IMR-90 (cell line): ENCODE results near the gene RING1. TPM values are rescaled to one million over a fixed set of nuclear protein-coding genes. Genes with fewer than 3 reads are reported as not detected.

ENCODE experiments used
- ATAC-seq: fragments of 200-7000 bp; cut with Tn5 transposase; 2 replicates; pipeline ENCODE4 v1.9.1; 2020; ENCODE audit warnings: low read depth, mild to moderate bottlenecking, moderate library complexity
- BruUV-seq: library from RNA; stranded (reverse); fragments of 400-500 nt; replicated peaks from 2 replicates; lab custom pipeline; 2021; lab: Mats Ljungman, UMichigan
- CTCF ChIA-PET: fragments of 300-600 bp; formaldehyde crosslinking; extraction: SDS; loops from one replicate; lab custom pipeline; 2021; ENCODE audit warnings: antibody characterized with exemption; lab: Yijun Ruan, JAX
- POLR2A ChIA-PET: fragments of 300-600 bp; sonication (Branson Sonifier 250); formaldehyde crosslinking; loops from one replicate; lab custom pipeline; 2022; ENCODE audit warnings: antibody characterized with exemption; ENCODE audit not compliant: unreplicated experiment; lab: Charles Lee
- DNase-seq: peaks from one replicate; pipeline ENCODE4 v3.0.0; 2013
- H2AFZ ChIP-seq: replicated peaks from 2 replicates; pipeline ENCODE3; 2013; ENCODE audit warnings: low read length, mild to moderate bottlenecking; ENCODE audit not compliant: poor library complexity
- H2AK5ac ChIP-seq: 2 replicates; pipeline ENCODE4 v1.6.1; 2013; ENCODE audit warnings: low read depth, low read length, inconsistent platforms
- H2AK9ac ChIP-seq: replicated peaks from 2 replicates; pipeline ENCODE3; 2013; ENCODE audit warnings: mild to moderate bottlenecking, low read depth, low read length, moderate library complexity; ENCODE audit not compliant: poor library complexity
- H2BK120ac ChIP-seq: 2 replicates; pipeline ENCODE4 v1.6.1; 2013; ENCODE audit warnings: low read depth, low read length, inconsistent platforms
- H2BK15ac ChIP-seq: 3 replicates; pipeline ENCODE4 v1.6.1; 2013; ENCODE audit warnings: low read depth, low read length, inconsistent platforms
- H2BK20ac ChIP-seq: 2 replicates; pipeline ENCODE4 v1.6.1; 2013; ENCODE audit warnings: low read depth, mild to moderate bottlenecking, inconsistent platforms, low read length, moderate library complexity
- H2BK5ac ChIP-seq: 2 replicates; pipeline ENCODE4 v1.6.1; 2013; ENCODE audit warnings: mild to moderate bottlenecking, low read depth, low read length, inconsistent platforms; ENCODE audit not compliant: poor library complexity, severe bottlenecking
- H3K14ac ChIP-seq: replicated peaks from 2 replicates; pipeline ENCODE4 v1.6.1; 2013; ENCODE audit warnings: low read depth, low read length, inconsistent platforms
- H3K18ac ChIP-seq: 2 replicates; pipeline ENCODE4 v1.6.1; 2013; ENCODE audit warnings: low read depth, low read length, control low read depth
- H3K23ac ChIP-seq: 2 replicates; pipeline ENCODE4 v1.6.1; 2013; ENCODE audit warnings: low read depth, low read length, inconsistent platforms
- H3K27ac ChIP-seq: 2 replicates; pipeline ENCODE4 v1.5.1; 2013; ENCODE audit warnings: mild to moderate bottlenecking, control low read depth, low read length; ENCODE audit not compliant: insufficient read depth
- H3K27me3 ChIP-seq: 2 replicates; pipeline ENCODE4 v1.6.1; 2013; ENCODE audit warnings: low read length; ENCODE audit not compliant: control insufficient read depth, insufficient read depth
- H3K36me3 ChIP-seq: 2 replicates; pipeline ENCODE4 v1.6.1; 2013; ENCODE audit warnings: low read length, mixed read lengths; ENCODE audit not compliant: control insufficient read depth, insufficient read depth
- H3K4ac ChIP-seq: 2 replicates; pipeline ENCODE4 v1.6.1; 2013; ENCODE audit warnings: low read depth, low read length, inconsistent platforms
- H3K4me1 ChIP-seq: 2 replicates; pipeline ENCODE4 v1.6.1; 2013; ENCODE audit warnings: low read length, mixed read lengths; ENCODE audit not compliant: control insufficient read depth, insufficient read depth
- H3K4me2 ChIP-seq: 2 replicates; pipeline ENCODE4 v1.6.1; 2013; ENCODE audit warnings: low read depth, mild to moderate bottlenecking, control low read depth, low read length, moderate library complexity
- H3K4me3 ChIP-seq: 2 replicates; pipeline ENCODE4 v1.5.1; 2013; ENCODE audit warnings: low read depth, mild to moderate bottlenecking, control low read depth, low read length, moderate library complexity; ENCODE audit not compliant: insufficient read depth
- H3K56ac ChIP-seq: 2 replicates; pipeline ENCODE4 v1.6.1; 2013; ENCODE audit warnings: low read length, inconsistent platforms; ENCODE audit not compliant: insufficient read depth; ENCODE audit errors: extremely low read depth
- H3K79me1 ChIP-seq, 2 experiments: 2 replicates each; pipeline ENCODE4 v1.6.1; 2013; ENCODE audit warnings: low read length in 2 of 2, inconsistent platforms in 1 of 2, low read depth in 1 of 2
- H3K9ac ChIP-seq: 2 replicates; pipeline ENCODE4 v1.6.1; 2013; ENCODE audit warnings: low read depth, low read length, control low read depth
- H3K9me1 ChIP-seq: 2 replicates; pipeline ENCODE4 v1.6.1; 2013; ENCODE audit warnings: low read length, inconsistent platforms; ENCODE audit not compliant: insufficient read depth
- H3K9me3 ChIP-seq: 2 replicates; pipeline ENCODE4 v1.6.1; 2013; ENCODE audit warnings: low read length; ENCODE audit not compliant: control insufficient read depth, insufficient read depth
- H4K20me1 ChIP-seq: 2 replicates; pipeline ENCODE4 v1.6.1; 2013; ENCODE audit warnings: low read length, inconsistent platforms; ENCODE audit not compliant: insufficient read depth
- H4K5ac ChIP-seq: 2 replicates; pipeline ENCODE4 v1.6.1; 2013; ENCODE audit warnings: mild to moderate bottlenecking, low read depth, low read length, control low read depth
- H4K8ac ChIP-seq, 2 experiments: 2 replicates each; pipeline ENCODE4 v1.6.1; 2013; ENCODE audit warnings: low read depth in 2 of 2, low read length in 2 of 2, control low read depth in 1 of 2, inconsistent platforms in 1 of 2
- H4K91ac ChIP-seq: 2 replicates; pipeline ENCODE4 v1.6.1; 2013; ENCODE audit warnings: low read depth, low read length, inconsistent platforms; ENCODE audit not compliant: insufficient read depth
- BHLHE40 ChIP-seq: fragments of 150-350 bp; IDR thresholded peaks from 2 replicates; pipeline ENCODE4 v1.6.1; 2016; ENCODE audit warnings: mild to moderate bottlenecking, low read depth, low read length
- ELK1 ChIP-seq: fragments of 150-350 bp; IDR thresholded peaks from 2 replicates; pipeline ENCODE4 v1.6.1; 2016; ENCODE audit warnings: low read depth, mild to moderate bottlenecking, low read length, moderate library complexity, borderline replicate concordance
- MAFK ChIP-seq: IDR thresholded peaks from 2 replicates; pipeline ENCODE4 v1.6.1; 2012; ENCODE audit warnings: low read depth, low read length, improper control_type of control experiment
- MAZ ChIP-seq: IDR thresholded peaks from 2 replicates; pipeline ENCODE4 v1.6.1; 2012; ENCODE audit warnings: low read depth, mild to moderate bottlenecking, low read length, improper control_type of control experiment, moderate library complexity, borderline replicate concordance
- NFE2L2 ChIP-seq: fragments of 150-350 bp; IDR thresholded peaks from 2 replicates; pipeline ENCODE4 v1.6.1; 2016; ENCODE audit warnings: low read depth, mild to moderate bottlenecking, low read length
- POLR2A ChIP-seq: IDR thresholded peaks from 2 replicates; pipeline ENCODE4 v1.6.1; 2012; ENCODE audit warnings: mild to moderate bottlenecking, low read depth, low read length
- RAD21 ChIP-seq: IDR thresholded peaks from 2 replicates; pipeline ENCODE4 v1.6.1; 2012; ENCODE audit warnings: low read length, improper control_type of control experiment
- RCOR1 ChIP-seq: IDR thresholded peaks from 2 replicates; pipeline ENCODE4 v1.6.1; 2012; ENCODE audit warnings: mild to moderate bottlenecking, low read length, improper control_type of control experiment; ENCODE audit not compliant: insufficient replicate concordance
- SMC3 ChIP-seq: fragments of 150-350 bp; IDR thresholded peaks from 2 replicates; pipeline ENCODE4 v1.6.1; 2016; ENCODE audit warnings: low read depth, mild to moderate bottlenecking, antibody characterized with exemption, low read length, moderate library complexity
- WGBS, 2 experiments: methylation state at CpG; one replicate each; pipeline versions ENCODE4 v1.1.5 to v1.1.7; 2013; ENCODE audit warnings: missing lambda C conversion rate in 2 of 2; ENCODE audit not compliant: insufficient read length in 1 of 2; ENCODE audit errors: extremely low coverage in 2 of 2; 5-methylcytosine and 5-hydroxymethylcytosine counted together
- dilution Hi-C: fragments of 300-500 bp; cut with HindIII; formaldehyde crosslinking; loops from one replicate; pipeline ENCODE4 v1.14.3; 2018; ENCODE audit warnings: low sequenced_read_pairs; ENCODE audit not compliant: unreplicated experiment
- in situ Hi-C: fragments of 300-500 bp; cut with MboI; formaldehyde crosslinking; loops from 3 replicates; pipeline ENCODE4 v1.14.3; 2019; ENCODE audit warnings: low sequenced_read_pairs, inconsistent platforms, mixed read lengths
- intact Hi-C: fragments of 100-400 bp; cut with micrococcal nuclease; formaldehyde crosslinking; loops from 2 replicates; pipeline ENCODE4 v1.10.0; 2022
- polyA plus RNA-seq, 3 experiments: library from polyadenylated mRNA; depleted of rRNA; stranded (reverse); fragments of >200 nt; gene quantifications; 2 replicates each; pipeline ENCODE4 v1.2.3, GENCODE V29; 2012; ENCODE audit warnings: low replicate concordance in 1 of 3
- total RNA-seq: library from RNA; depleted of rRNA; stranded (reverse); fragments of >200 nt; gene quantifications from 2 replicates; pipeline ENCODE4 v1.2.3, GENCODE V29; 2012

Gene RING1
- total and polyA plus RNA-seq, 2 of the 4 experiments (the other 2 are of a cell fraction) = 14.9 to 40.8 TPM

- peaks cover 7% of the 10 kb centered on the region for H3K27me3 ChIP-seq
- ATAC-seq (no peak), DNase-seq (no peak)
- H2BK20ac ChIP-seq = no peak overlapping the region
- BruUV-seq = no TSS peak
- no peak overlapping the region for H2BK5ac ChIP-seq
- no peak overlapping the region for H3K4ac ChIP-seq
- dilution Hi-C loops (no loop called here), intact Hi-C loops (no loop called here), in situ Hi-C loops (loop anchor here (10.0 kb wide), 1 partner anchor 153 kb away; no protein-coding TSS in a partner anchor)
- no peaks in the 10 kb centered on the region for H3K9me3 ChIP-seq
- no peak overlapping the region for H2AFZ ChIP-seq
- H4K91ac ChIP-seq = no peak overlapping the region
- no peak overlapping the region for H3K23ac ChIP-seq
- H3K4me1 ChIP-seq = no peaks in the 10 kb centered on the region
- no peak overlapping the region for H2AK9ac ChIP-seq
- no peak overlapping the region for H3K4me2 ChIP-seq
- WGBS, 2 experiments = no CpG with 5 or more reads among the region's 19 CpGs
- no peak overlapping the region for H3K9ac ChIP-seq
- H4K5ac ChIP-seq = no peak overlapping the region
- H3K18ac ChIP-seq = no peak overlapping the region
- H3K27ac ChIP-seq = no peak overlapping the region
- no peak overlapping the region for H2AK5ac ChIP-seq
- H2BK15ac ChIP-seq = no peak overlapping the region
- no peak overlapping the region for H4K8ac ChIP-seq
- no peaks in the 10 kb centered on the region for H4K20me1 ChIP-seq
- no peak overlapping the region for H2BK120ac ChIP-seq
- TF ChIP-seq POLR2A = no peak
- no peak for TF ChIP-seq ELK1
- TF ChIP-seq MAZ = no peak
- no peak for TF ChIP-seq SMC3
- no peak for TF ChIP-seq MAFK
- no peak for TF ChIP-seq RCOR1
- no peak for TF ChIP-seq BHLHE40
- no peak for TF ChIP-seq RAD21
- TF ChIP-seq NFE2L2 = no peak
- H3K9me1 ChIP-seq = no peaks in the 10 kb centered on the region
- H3K36me3 ChIP-seq = no peaks in the 10 kb centered on the region
- no peak overlapping the region for H3K14ac ChIP-seq
- ChIA-PET POLR2A (no interaction called here), CTCF (no interaction called here)
- H3K56ac ChIP-seq = no peak overlapping the region
- no peak overlapping the region for H3K4me3 ChIP-seq
- no peaks in the 10 kb centered on the region for H3K79me1 ChIP-seq
These were observed 40.7 kb upstream of the RING1 start for GRCh38 chr6:33167374-33168283.
